ENCODE results near the gene ACIN1.

Gene ACIN1

GRCh38 chr14:23042162-23042965 is 52.6 kb downstream of the ACIN1 start, which contains the start of gene PSMB11:
Gene PSMB11 (plus strand): TSS chr14:23042212. CDS start chr14:23042226, 14 bp downstream.
- no peak for DNase-seq (ENCODE audit: low spot score)

GRCh38 chr14:23041729-23042128 is 53.2 kb downstream of the ACIN1 start:
- DNase-seq (ENCODE audit: low spot score), result no peak

- DNase-seq (ENCODE audit: low spot score), result no peak
These were observed 54.8 kb downstream of the ACIN1 start for GRCh38 chr14:23040100-23040499.

- no peak for DNase-seq (ENCODE audit: low spot score)
These were observed 59.4 kb downstream of the ACIN1 start for GRCh38 chr14:23035303-23036144.

GRCh38 chr14:23034498-23035302 is 60.2 kb downstream of the ACIN1 start, which contains the start of gene PSMB5:
Gene PSMB5 (minus strand): TSS chr14:23034900. CDS start chr14:23034881, 19 bp downstream.
- peak; percentile 98 for DNase-seq (ENCODE audit: low spot score)

- DNase-seq (ENCODE audit: low spot score), result no peak
These were observed 61.0 kb downstream of the ACIN1 start for GRCh38 chr14:23033801-23034497.

- DNase-seq (ENCODE audit: low spot score), result no peak
These were observed 61.6 kb downstream of the ACIN1 start for GRCh38 chr14:23033251-23033727.

- no peak for DNase-seq (ENCODE audit: low spot score)
These were observed 64.0 kb downstream of the ACIN1 start for GRCh38 chr14:23030936-23031335.

- DNase-seq (ENCODE audit: low spot score), result no peak
These were observed 66.1 kb downstream of the ACIN1 start for GRCh38 chr14:23028799-23029198.

GRCh38 chr14:23025151-23025814 is 69.7 kb downstream of the ACIN1 start:
- DNase-seq (ENCODE audit: low spot score), result no peak

GRCh38 chr14:23024612-23025075 is 70.3 kb downstream of the ACIN1 start:
- DNase-seq (ENCODE audit: low spot score), result no peak

- DNase-seq (ENCODE audit: low spot score), result no peak
These were observed 71.2 kb downstream of the ACIN1 start for GRCh38 chr14:23023795-23024152.

- no peak for DNase-seq (ENCODE audit: low spot score)
These were observed 71.7 kb downstream of the ACIN1 start for GRCh38 chr14:23023022-23023794.

GRCh38 chr14:23021889-23022442 is 73.0 kb downstream of the ACIN1 start:
- DNase-seq (ENCODE audit: low spot score), result no peak

GRCh38 chr14:23021434-23021833 is 73.5 kb downstream of the ACIN1 start:
- no peak for DNase-seq (ENCODE audit: low spot score)

- DNase-seq (ENCODE audit: low spot score), result no peak
These were observed 74.5 kb downstream of the ACIN1 start for GRCh38 chr14:23020143-23021128.

- DNase-seq (ENCODE audit: low spot score), result no peak
These were observed 76.8 kb downstream of the ACIN1 start for GRCh38 chr14:23018107-23018506.

GRCh38 chr14:23017091-23017490 is 77.8 kb downstream of the ACIN1 start:
- no peak for DNase-seq (ENCODE audit: low spot score)
